Astrocyte (in vitro differentiated cells and primary cell): ENCODE measurements around the gene CCDC88B.

ENCODE experiments used
- CTCF ChIP-seq: IDR thresholded peaks from 2 replicates; pipeline ENCODE4 v1.5.1; 2011; ENCODE audit warnings: low read depth, mild to moderate bottlenecking, inconsistent platforms, low read length, moderate library complexity; ENCODE audit not compliant: insufficient read depth
- EZH2 ChIP-seq: IDR thresholded peaks from 2 replicates; pipeline ENCODE4 v1.6.1; 2012; ENCODE audit warnings: mild to moderate bottlenecking, low read length, inconsistent platforms; ENCODE audit not compliant: insufficient read depth

GRCh38 chr11:64358907-64359711 is 19.1 kb downstream of the CCDC88B start, which contains the start of gene RPS6KA4:
- TF ChIP-seq CTCF (no peak), EZH2 (no peak)
